Omental fat pad (tissue), 4 donors: ENCODE data around the gene FCRL1. TPM values are rescaled to one million over a fixed set of nuclear protein-coding genes. Genes with fewer than 3 reads are reported as not detected.

Experiments used
- ATAC-seq: fragments of 150-250 bp; one replicate; pipeline ENCODE4 v1.9.1; 2016; ENCODE audit warnings: mild to moderate bottlenecking, moderate library complexity; ENCODE audit not compliant: low FRiP score
- DNase-seq: peaks from one replicate; pipeline ENCODE4 v3.0.0-alpha.2; 2019; ENCODE audit warnings: low spot score
- CTCF ChIP-seq, 3 donors: fragments of 450-650 bp; IDR thresholded peaks; one replicate each; pipeline ENCODE4 v1.5.1; 2016 to 2017; ENCODE audit warnings: antibody characterized with exemption in 3 of 3, mild to moderate bottlenecking in 3 of 3, moderate library complexity in 2 of 3
- small RNA-seq: library from RNA; depleted of rRNA; stranded (forward); fragments of <200 nt; gene quantifications from one replicate; pipeline ENCODE3, GENCODE V24; 2016
- total RNA-seq, 4 donors: library from RNA; depleted of rRNA; stranded (reverse); fragments of >200 nt; gene quantifications; one replicate each; pipeline ENCODE4 v1.1.0, GENCODE V29; 2016

FCRL1 gene
- total RNA-seq, 4 donors from 2014 or later, result 0.28 to 0.38 (median 0.32) TPM; not detected in 1

GRCh38 chr1:157766792-157767191 is 53.1 kb downstream of the FCRL1 start:
- ATAC-seq (no peak), DNase-seq (no peak)
- no peak for TF ChIP-seq CTCF (IDR thresholded peaks at IDR 0.05)

- no peak for TF ChIP-seq CTCF (IDR thresholded peaks at IDR 0.05)
- no peak for ATAC-seq
- DNase-seq, result no peak
Observed at GRCh38 chr1:157758018-157758417, 61.9 kb downstream of the FCRL1 start.

- no peak for TF ChIP-seq CTCF (IDR thresholded peaks at IDR 0.05)
- no peak for DNase-seq
Observed at GRCh38 chr1:157753611-157754010, 66.3 kb downstream of the FCRL1 start.

GRCh38 chr1:157751283-157751682 is 68.6 kb downstream of the FCRL1 start:
- TF ChIP-seq CTCF (IDR thresholded peaks at IDR 0.05), result no peak
- no peak for ATAC-seq
- no peak for DNase-seq

More at GRCh38 chr1:157753611-157754010, 66.3 kb downstream of the FCRL1 start:
- ATAC-seq, result no peak

GRCh38 chr1:157748262-157748817 is 71.6 kb downstream of the FCRL1 start:
- ATAC-seq (no peak), DNase-seq (no peak)
- no peak for TF ChIP-seq CTCF (IDR thresholded peaks at IDR 0.05)

Small RNAs within 50 kb of the gene (small RNA-seq; reads per million reads assigned to genes)
- not detected for gene MRPS21P2

Other genes starting within 250 kb of the FCRL1 start
- gene FCRL4, start 222.0 kb downstream of the FCRL1 start, total RNA-seq, result not detected
- gene FCRL3, start 119.4 kb downstream of the FCRL1 start, total RNA-seq, result 1 to 10 TPM in 1 of 4 donors, under 1 TPM in 2, not detected in 1; 0.19 to 1.2 (median 0.28) TPM
- under 1 TPM in 3 of 4 donors, not detected in 1; 0.32 to 0.56 (median 0.56) TPM for gene FCRL2, start 43.0 kb downstream of the FCRL1 start, total RNA-seq
- under 1 TPM in 1 of 4 donors, not detected in 3; 0.46 TPM for gene CD5L, start 21.7 kb upstream of the FCRL1 start, total RNA-seq
- gene KIRREL1, start 173.5 kb upstream of the FCRL1 start, total RNA-seq, result 10 to 100 TPM; 47.2 to 81.6 (median 61.6) TPM